HT1080 (cell line): ENCODE results near the gene CHD1L. TPM values are rescaled to one million over a fixed set of nuclear protein-coding genes. Genes with fewer than 3 reads are reported as not detected.

Experiments used
- total RNA-seq: library from RNA; depleted of rRNA; stranded (reverse); fragments of >200 nt; shearing (Covaris generic); gene quantifications from 2 replicates; pipeline ENCODE4 v1.2.3, GENCODE V29; 2014; rRNA removed

The CHD1L gene
- total RNA-seq, 1 experiment from 2014 or later = 39.9 TPM

Other genes with a start within 250 kb of the CHD1L start
- gene PRKAB2, start 70.2 kb upstream of the CHD1L start, total RNA-seq = 4.9 and 6.1 TPM in 2 replicates
- 0.07 TPM in 1 of 2 replicates, not detected in the other for gene FMO5, start 17.3 kb upstream of the CHD1L start, total RNA-seq